GM12801 (cell line): ENCODE measurements around the gene MAML3.

Source experiments
- CTCF ChIP-seq: IDR thresholded peaks from one replicate; pipeline ENCODE4 v1.5.1; 2011; ENCODE audit warnings: control low read depth; ENCODE audit not compliant: insufficient read length; ENCODE audit errors: extremely low read depth

MAML3 gene

GRCh38 chr4:139978692-139979091 is 175.3 kb downstream of the MAML3 start:
- TF ChIP-seq CTCF: no peak

- no peak for TF ChIP-seq CTCF
These were observed 176.0 kb downstream of the MAML3 start for GRCh38 chr4:139977838-139978609.

DNA sequence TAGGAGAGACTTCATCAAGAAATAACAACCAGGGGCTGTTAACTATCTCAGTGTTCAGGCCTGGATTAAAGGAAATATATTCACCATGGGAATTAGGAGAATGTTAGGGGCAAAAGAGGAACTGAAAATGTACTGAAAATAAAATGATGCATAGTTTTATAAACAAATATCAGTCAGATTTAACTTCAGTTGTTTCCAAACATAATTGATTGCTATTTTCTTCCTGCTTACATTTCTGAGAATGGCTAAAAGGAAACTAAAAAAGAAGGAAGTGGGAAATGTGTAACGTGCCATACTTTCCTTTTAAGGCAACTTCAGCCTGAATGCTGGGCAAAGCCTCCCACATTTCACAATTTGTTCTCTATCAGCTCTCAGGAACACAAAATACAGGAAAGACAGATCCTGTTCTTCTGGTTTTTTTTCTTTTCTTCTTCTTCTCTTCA is 178.1 kb downstream of the MAML3 start:
- TF ChIP-seq CTCF: no peak

- TF ChIP-seq CTCF: no peak
These were observed 180.4 kb downstream of the MAML3 start for GRCh38 chr4:139973616-139974015.

DNA sequence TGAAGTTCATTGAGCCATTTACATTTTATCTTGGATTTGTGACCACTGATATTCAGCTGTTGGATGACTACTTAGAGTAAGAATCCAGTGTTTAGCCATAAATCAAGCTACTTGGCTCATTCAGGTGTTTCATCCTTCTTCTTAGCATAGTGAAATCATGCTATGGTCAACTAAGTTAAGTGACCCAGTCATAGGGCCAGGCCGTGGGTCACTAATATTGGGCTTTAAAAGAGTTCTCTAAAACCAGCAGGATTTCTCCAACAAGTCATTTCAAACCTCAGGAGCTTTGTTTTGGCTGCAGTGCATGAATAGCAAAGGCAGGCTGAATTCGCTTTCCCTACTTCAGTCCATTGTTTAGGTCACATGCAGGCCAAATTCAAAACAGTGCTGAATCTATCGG is 181.0 kb downstream of the MAML3 start:
- TF ChIP-seq CTCF: no peak

- no peak for TF ChIP-seq CTCF
These were observed 181.7 kb downstream of the MAML3 start for GRCh38 chr4:139972305-139972704.

DNA sequence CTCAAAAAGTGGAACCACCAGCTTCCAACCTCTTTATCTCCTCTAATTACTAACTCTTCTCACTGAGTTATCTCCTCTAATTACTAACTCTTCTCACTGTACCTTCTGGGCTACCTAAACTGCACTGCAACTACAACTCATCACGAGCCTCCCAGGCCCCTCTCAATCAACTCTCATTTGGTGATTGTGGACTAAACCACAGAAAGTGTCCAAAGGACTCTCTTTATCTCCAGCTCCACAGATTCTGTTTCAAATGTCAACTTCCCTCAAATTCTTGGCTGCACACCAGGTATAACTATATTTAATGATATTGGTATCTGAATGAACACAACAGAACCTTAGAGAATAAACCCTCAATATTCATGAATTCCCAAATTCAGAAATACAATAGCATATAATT is 182.9 kb downstream of the MAML3 start:
- no peak for TF ChIP-seq CTCF
